PC-3 (cell line): ENCODE measurements around the gene MRPL2. TPM values are rescaled to one million over a fixed set of nuclear protein-coding genes. Genes with fewer than 3 reads are reported as not detected.
A peak's percentile ranks its signal among the peaks of the same experiment; 100 is the strongest.

Experiments
- ATAC-seq: fragments of 200-7000 bp; cut with Tn5 transposase; 2 replicates; pipeline ENCODE4 v1.9.1; 2020; ENCODE audit warnings: mild to moderate bottlenecking, moderate library complexity
- BruUV-seq: library from RNA; stranded (reverse); fragments of 400-500 nt; replicated peaks from 2 replicates; lab custom pipeline; 2021; lab: Mats Ljungman, UMichigan
- CTCF ChIA-PET: fragments of 300-600 bp; sonication (Branson Sonifier 250); formaldehyde crosslinking; loops from one replicate; lab custom pipeline; 2022; ENCODE audit warnings: antibody characterized with exemption; lab: Charles Lee
- POLR2A ChIA-PET: fragments of 300-600 bp; sonication (Branson Sonifier 250); formaldehyde crosslinking; loops from one replicate; lab custom pipeline; 2022; ENCODE audit warnings: antibody characterized with exemption; ENCODE audit not compliant: unreplicated experiment; lab: Charles Lee
- DNase-seq: peaks from one replicate; pipeline ENCODE4 v3.0.0-alpha.2; 2015
- H2AFZ ChIP-seq: fragments of 300-600 bp; sonication (generic); 2 replicates; pipeline ENCODE4 v1.6.0; 2016; ENCODE audit warnings: antibody characterized with exemption, low read length
- H3F3A ChIP-seq: fragments of 300-600 bp; sonication (generic); one replicate; pipeline ENCODE4 v1.6.0; 2017; ENCODE audit warnings: antibody characterized with exemption, low read length, control low read depth, mild to moderate bottlenecking; ENCODE audit not compliant: unreplicated experiment
- H3K27ac ChIP-seq: fragments of 300-600 bp; sonication (generic); 2 replicates; pipeline ENCODE4 v1.5.1; 2016; ENCODE audit warnings: mild to moderate bottlenecking, low read length
- H3K27me3 ChIP-seq: fragments of 300-600 bp; sonication (generic); 2 replicates; pipeline ENCODE4 v1.6.1; 2016; ENCODE audit warnings: low read length, mixed read lengths
- H3K36me3 ChIP-seq: fragments of 300-600 bp; sonication (generic); 2 replicates; pipeline ENCODE4 v1.6.1; 2016; ENCODE audit warnings: low read depth, mixed run types, low read length, mixed read lengths
- H3K4me1 ChIP-seq: fragments of 300-600 bp; sonication (generic); 2 replicates; pipeline ENCODE4 v1.5.1; 2016; ENCODE audit warnings: low read length; ENCODE audit not compliant: insufficient read depth
- H3K4me2 ChIP-seq: fragments of 300-600 bp; sonication (generic); 2 replicates; pipeline ENCODE4 v1.6.0; 2016; ENCODE audit warnings: low read length
- H3K4me3 ChIP-seq: fragments of 300-600 bp; sonication (generic); 2 replicates; pipeline ENCODE4 v1.5.1; 2016; ENCODE audit warnings: mild to moderate bottlenecking, low read length, mixed read lengths
- H3K79me2 ChIP-seq: fragments of 300-600 bp; sonication (generic); 2 replicates; pipeline ENCODE4 v1.6.1; 2017; ENCODE audit warnings: low read length, mixed read lengths
- H3K9ac ChIP-seq: fragments of 300-600 bp; sonication (generic); 2 replicates; pipeline ENCODE4 v1.6.0; 2016; ENCODE audit warnings: mild to moderate bottlenecking, low read length
- H3K9me2 ChIP-seq: fragments of 300-600 bp; sonication (generic); replicated peaks from 2 replicates; pipeline ENCODE4 v1.6.1; 2016; ENCODE audit warnings: mixed run types, low read length, mixed read lengths
- H3K9me3 ChIP-seq: fragments of 300-600 bp; sonication (generic); 2 replicates; pipeline ENCODE4 v1.6.1; 2016; ENCODE audit warnings: low read length, mixed read lengths
- H4K20me1 ChIP-seq: fragments of 300-600 bp; sonication (generic); 2 replicates; pipeline ENCODE4 v1.6.1; 2016; ENCODE audit warnings: low read length, mixed read lengths
- CTCF ChIP-seq: fragments of 300-600 bp; sonication (generic); conservative IDR thresholded peaks from 2 replicates; pipeline ENCODE4 v1.5.1; 2017; ENCODE audit warnings: antibody characterized with exemption, low read depth, mild to moderate bottlenecking, low read length
- EZH2 ChIP-seq: fragments of 300-600 bp; sonication (generic); IDR thresholded peaks from one replicate; pipeline ENCODE4 v1.6.1; 2017; ENCODE audit warnings: antibody characterized with exemption, mild to moderate bottlenecking, low read length; ENCODE audit not compliant: unreplicated experiment
- EZH2phosphoT487 ChIP-seq: fragments of 300-600 bp; sonication (generic); IDR thresholded peaks from 2 replicates; pipeline ENCODE4 v1.6.1; 2018; ENCODE audit warnings: mild to moderate bottlenecking, antibody characterized with exemption, low read length, borderline replicate concordance
- intact Hi-C: fragments of 100-400 bp; cut with micrococcal nuclease; formaldehyde crosslinking; loops from 2 replicates; pipeline ENCODE4 v1.9.0; 2023
- total RNA-seq: library from RNA; depleted of rRNA; stranded (reverse); fragments of >200 nt; gene quantifications from 2 replicates; pipeline ENCODE4 v1.2.3, GENCODE V29; 2014

Gene MRPL2
- total RNA-seq, 1 experiment from 2014 or later: 59.8 TPM

GRCh38 chr6:43034190-43034525 is 25.1 kb downstream of the MRPL2 start:
- no peak for DNase-seq
- no peak for TF ChIP-seq EZH2
- TF ChIP-seq EZH2phosphoT487: no peak
- TF ChIP-seq CTCF: no peak
- ChIA-PET CTCF (no interaction called here), POLR2A (no interaction called here)
- H3K9me2 ChIP-seq: no peaks in the 10 kb centered on the region
- no peaks in the 10 kb centered on the region for H3K4me1 ChIP-seq
- intact Hi-C loops: no loop called here
- no peak overlapping the region for H2AFZ ChIP-seq
- no peaks in the 10 kb centered on the region for H3K79me2 ChIP-seq
- H3K36me3 ChIP-seq: peaks cover 13% of the 10 kb centered on the region
- no peak overlapping the region for H3K9ac ChIP-seq
- H3K4me3 ChIP-seq: no peak overlapping the region
- no peaks in the 10 kb centered on the region for H3K9me3 ChIP-seq
- no peak overlapping the region for H3K4me2 ChIP-seq
- H3K27ac ChIP-seq: no peak overlapping the region
- BruUV-seq: no TSS peak
- no peaks in the 10 kb centered on the region for H4K20me1 ChIP-seq
- no peak for ATAC-seq
- no peaks in the 10 kb centered on the region for H3K27me3 ChIP-seq
- no peaks in the 10 kb centered on the region for H3F3A ChIP-seq

- DNase-seq (no peak), ATAC-seq (no peak)
- no peaks in the 10 kb centered on the region for H3K9me2 ChIP-seq
- H3K27ac ChIP-seq: no peak overlapping the region
- no peaks in the 10 kb centered on the region for H3F3A ChIP-seq
- TSS peak; percentile 10 for BruUV-seq
- H3K4me3 ChIP-seq: no peak overlapping the region
- no peaks in the 10 kb centered on the region for H3K79me2 ChIP-seq
- CTCF ChIA-PET: no interaction called here
- H3K9me3 ChIP-seq: no peaks in the 10 kb centered on the region
- H3K9ac ChIP-seq: no peak overlapping the region
- no peaks in the 10 kb centered on the region for H3K27me3 ChIP-seq
- intact Hi-C loops: no loop called here
- no peak overlapping the region for H2AFZ ChIP-seq
- POLR2A ChIA-PET: no interaction called here
- no peaks in the 10 kb centered on the region for H4K20me1 ChIP-seq
- no peaks in the 10 kb centered on the region for H3K4me1 ChIP-seq
- TF ChIP-seq CTCF: no peak
- TF ChIP-seq EZH2phosphoT487: no peak
- no peak for TF ChIP-seq EZH2
- H3K36me3 ChIP-seq: peaks cover 18% of the 10 kb centered on the region
- no peak overlapping the region for H3K4me2 ChIP-seq
These were observed 25.6 kb downstream of the MRPL2 start for GRCh38 chr6:43033496-43034189.

- POLR2A ChIA-PET: no interaction called here
- H3K27me3 ChIP-seq: no peaks in the 10 kb centered on the region
- no peaks in the 10 kb centered on the region for H4K20me1 ChIP-seq
- H3K27ac ChIP-seq: no peak overlapping the region
- ATAC-seq: no peak
- H3K9me2 ChIP-seq: no peaks in the 10 kb centered on the region
- no peak overlapping the region for H3K4me2 ChIP-seq
- no peaks in the 10 kb centered on the region for H3K9me3 ChIP-seq
- H3K4me1 ChIP-seq: no peaks in the 10 kb centered on the region
- CTCF ChIA-PET: no interaction called here
- H3K9ac ChIP-seq: no peak overlapping the region
- H3F3A ChIP-seq: no peaks in the 10 kb centered on the region
- peaks cover 23% of the 10 kb centered on the region for H3K36me3 ChIP-seq
- BruUV-seq: no TSS peak
- no peaks in the 10 kb centered on the region for H3K79me2 ChIP-seq
- no peak overlapping the region for H3K4me3 ChIP-seq
- no peak overlapping the region for H2AFZ ChIP-seq
- intact Hi-C loops: no loop called here
- TF ChIP-seq CTCF (no peak), EZH2phosphoT487 (no peak)
- DNase-seq: no peak
These were observed 26.9 kb downstream of the MRPL2 start for GRCh38 chr6:43032326-43032725.
